ENCODE results near the gene SLC44A4. TPM values are rescaled to one million over a fixed set of nuclear protein-coding genes. Genes with fewer than 3 reads are reported as not detected.
A peak's percentile ranks its signal among the peaks of the same experiment; 100 is the strongest.

The SLC44A4 gene
- total RNA-seq, 1 donor from 2014 or later = 0.23 TPM

- TF ChIP-seq EZH2 (IDR thresholded peaks at IDR 0.05; ENCODE audit: insufficient read depth, low read length) (no peak), CTCF (IDR thresholded peaks at IDR 0.05; ENCODE audit: insufficient read depth, low read depth, low read length) (no peak)
- peak; percentile 99 for DNase-seq (ENCODE audit: low read depth)
- peak within 1 kb of the TSS; percentile 88 for H3K4me3 Mint-ChIP-seq (ENCODE audit: unreplicated experiment)
- no peaks in the 10 kb centered on the region for H3K27me3 Mint-ChIP-seq (ENCODE audit: low read depth, unreplicated experiment)
- Histone ChIP-seq H3K79me2 (ENCODE audit: insufficient read depth, low read length) (peaks cover 26% of the 10 kb centered on the region), H3K36me3 (ENCODE audit: insufficient read depth, low read length) (no peaks in the 10 kb centered on the region), H4K20me1 (ENCODE audit: insufficient read depth, low read length) (peaks cover 7% of the 10 kb centered on the region), H3K27me3 (ENCODE audit: insufficient read depth, low read length) (no peaks in the 10 kb centered on the region), H3K4me1 (ENCODE audit: insufficient read depth, low read length) (peaks cover 12% of the 10 kb centered on the region), H3K27ac (ENCODE audit: low read depth, low read length) (peak within 1 kb of the TSS; percentile 77), H3K4me3 (ENCODE audit: insufficient read depth, low read depth, low read length) (peak within 1 kb of the TSS; percentile 73), H3K9me3 (ENCODE audit: insufficient read depth, low read depth, low read length) (no peaks in the 10 kb centered on the region), H3K9ac (ENCODE audit: low read length) (peak within 1 kb of the TSS; percentile 82), H2AFZ (ENCODE audit: low read depth, low read length) (peak within 1 kb of the TSS; percentile 80), H3K4me2 (ENCODE audit: low read length) (peak within 1 kb of the TSS; percentile 86)
- peaks cover 18% of the 10 kb centered on the region for H3K4me1 Mint-ChIP-seq (ENCODE audit: low read depth, unreplicated experiment)
- H3K36me3 Mint-ChIP-seq (ENCODE audit: low read depth, unreplicated experiment) = no peaks in the 10 kb centered on the region
- FAIRE-seq = no peak
- no peaks in the 10 kb centered on the region for H3K9me3 Mint-ChIP-seq (ENCODE audit: unreplicated experiment)
- peak within 1 kb of the TSS; percentile 91 for H3K27ac Mint-ChIP-seq (ENCODE audit: unreplicated experiment)
These were observed 51.3 kb downstream of the SLC44A4 start, which contains the start of gene HSPA1B for GRCh38 chr6:31827286-31828079. Gene HSPA1B, plus strand, starts transcription at chr6:31827738. Its CDS starts 213 bp downstream, at chr6:31827951.

GRCh38 chr6:31826793-31827285, 52.0 kb downstream of the SLC44A4 start:
- Mint-ChIP-seq H3K4me3 (ENCODE audit: unreplicated experiment) (peak overlapping the region; percentile 88), H3K4me1 (ENCODE audit: low read depth, unreplicated experiment) (peaks cover 20% of the 10 kb centered on the region), H3K27ac (ENCODE audit: unreplicated experiment) (peak overlapping the region; percentile 91), H3K36me3 (ENCODE audit: low read depth, unreplicated experiment) (no peaks in the 10 kb centered on the region), H3K9me3 (ENCODE audit: unreplicated experiment) (no peaks in the 10 kb centered on the region), H3K27me3 (ENCODE audit: low read depth, unreplicated experiment) (no peaks in the 10 kb centered on the region)
- peak overlapping the region; percentile 80 for H2AFZ ChIP-seq (ENCODE audit: low read depth, low read length)
- H3K4me1 ChIP-seq (ENCODE audit: insufficient read depth, low read length) = peaks cover 15% of the 10 kb centered on the region
- FAIRE-seq = no peak
- H3K36me3 ChIP-seq (ENCODE audit: insufficient read depth, low read length) = no peaks in the 10 kb centered on the region
- H3K9me3 ChIP-seq (ENCODE audit: insufficient read depth, low read depth, low read length) = no peaks in the 10 kb centered on the region
- H3K79me2 ChIP-seq (ENCODE audit: insufficient read depth, low read length) = peaks cover 25% of the 10 kb centered on the region
- H3K27ac ChIP-seq (ENCODE audit: low read depth, low read length) = peak overlapping the region; percentile 77
- peaks cover 7% of the 10 kb centered on the region for H4K20me1 ChIP-seq (ENCODE audit: insufficient read depth, low read length)
- no peak for TF ChIP-seq CTCF (IDR thresholded peaks at IDR 0.05; ENCODE audit: insufficient read depth, low read depth, low read length)
- TF ChIP-seq EZH2 (IDR thresholded peaks at IDR 0.05; ENCODE audit: insufficient read depth, low read length) = no peak
- peak overlapping the region; percentile 49 for H3K4me3 ChIP-seq (ENCODE audit: insufficient read depth, low read depth, low read length)
- H3K4me2 ChIP-seq (ENCODE audit: low read length) = peak overlapping the region; percentile 86
- no peaks in the 10 kb centered on the region for H3K27me3 ChIP-seq (ENCODE audit: insufficient read depth, low read length)
- DNase-seq (ENCODE audit: low read depth) = peak; percentile 81
- peak overlapping the region; percentile 79 for H3K9ac ChIP-seq (ENCODE audit: low read length)

All from astrocyte (in vitro differentiated cells and primary cell).